ENCODE measurements around the gene ZNF230.
A peak's percentile ranks its signal among the peaks of the same experiment; 100 is the strongest.

ZNF230 gene

GRCh38 chr19:44050740-44051649 lies 48.2 kb downstream of the ZNF230 start:
- no peak for DNase-seq

GRCh38 chr19:44051650-44052402 lies 49.1 kb downstream of the ZNF230 start, which contains the start of gene ZNF223:
Gene ZNF223 (plus strand): TSS chr19:44052036. CDS start chr19:44055177, 3,141 bp downstream.
- DNase-seq: peak; percentile 29

- DNase-seq: no peak
These were observed 53.1 kb downstream of the ZNF230 start for GRCh38 chr19:44055870-44056269.

- no peak for DNase-seq
These were observed 56.5 kb downstream of the ZNF230 start for GRCh38 chr19:44059229-44059628.

GRCh38 chr19:44061038-44061437 lies 58.3 kb downstream of the ZNF230 start:
- no peak for DNase-seq

All from central memory CD4-positive, alpha-beta T cell (primary cell).